Hepatocyte (in vitro differentiated cells): ENCODE data around the gene STON1. TPM values are rescaled to one million over a fixed set of nuclear protein-coding genes. Genes with fewer than 3 reads are reported as not detected.
A peak's percentile ranks its signal among the peaks of the same experiment; 100 is the strongest.

Experiments used
- DNase-seq: peaks from one replicate; pipeline ENCODE4 v3.0.0-alpha.2; 2016; ENCODE audit warnings: low spot score
- H2AFZ ChIP-seq: fragments of 200-600 bp; sonication (generic); 2 replicates; pipeline ENCODE4 v1.6.0; 2016; ENCODE audit warnings: antibody characterized with exemption, mild to moderate bottlenecking
- H3K27ac ChIP-seq: fragments of 200-600 bp; sonication (generic); 2 replicates; pipeline ENCODE4 v1.5.1; 2016; ENCODE audit warnings: mild to moderate bottlenecking
- H3K27me3 ChIP-seq: fragments of 200-600 bp; sonication (generic); 2 replicates; pipeline ENCODE4 v1.6.1; 2016
- H3K36me3 ChIP-seq: fragments of 200-600 bp; sonication (generic); replicated peaks from 2 replicates; pipeline ENCODE4 v1.5.1; 2016; ENCODE audit warnings: low read depth; ENCODE audit not compliant: insufficient read depth
- H3K4me1 ChIP-seq: fragments of 200-600 bp; sonication (generic); 2 replicates; pipeline ENCODE4 v1.5.1; 2016; ENCODE audit warnings: mild to moderate bottlenecking, moderate library complexity; ENCODE audit not compliant: insufficient read depth
- H3K4me2 ChIP-seq: fragments of 200-600 bp; sonication (generic); 2 replicates; pipeline ENCODE4 v1.6.0; 2016
- H3K4me3 ChIP-seq: fragments of 200-600 bp; sonication (generic); 2 replicates; pipeline ENCODE4 v1.5.1; 2016; ENCODE audit warnings: mild to moderate bottlenecking
- H3K79me2 ChIP-seq: fragments of 200-600 bp; sonication (generic); 2 replicates; pipeline ENCODE4 v1.6.0; 2017; ENCODE audit warnings: mild to moderate bottlenecking
- H3K9me2 ChIP-seq: fragments of 200-600 bp; sonication (generic); replicated peaks from 2 replicates; pipeline ENCODE4 v1.6.0; 2017; ENCODE audit warnings: mild to moderate bottlenecking; ENCODE audit not compliant: insufficient read depth
- H3K9me3 ChIP-seq: fragments of 200-600 bp; sonication (generic); 2 replicates; pipeline ENCODE4 v1.5.1; 2016; ENCODE audit warnings: low read depth, mild to moderate bottlenecking
- H4K20me1 ChIP-seq: fragments of 200-600 bp; sonication (generic); 2 replicates; pipeline ENCODE4 v1.6.0; 2016; ENCODE audit warnings: mild to moderate bottlenecking; ENCODE audit not compliant: insufficient read depth, poor library complexity, severe bottlenecking
- EZH2 ChIP-seq: fragments of 200-600 bp; sonication (generic); IDR thresholded peaks from 2 replicates; pipeline ENCODE4 v1.6.1; 2016; ENCODE audit warnings: antibody characterized with exemption, mild to moderate bottlenecking, borderline replicate concordance
- EZH2phosphoT487 ChIP-seq: fragments of 200-600 bp; sonication (generic); IDR thresholded peaks from one replicate; pipeline ENCODE4 v1.6.1; 2018; ENCODE audit warnings: antibody characterized with exemption, mild to moderate bottlenecking, low read depth, moderate library complexity; ENCODE audit not compliant: unreplicated experiment, severe bottlenecking
- WGBS: methylation state at CpG from one replicate; pipeline ENCODE4 v1.1.6; 2016; ENCODE audit warnings: low lambda C conversion rate; ENCODE audit errors: missing lambda C conversion rate; 5-methylcytosine and 5-hydroxymethylcytosine counted together
- polyA plus RNA-seq: library from polyadenylated mRNA; unstranded; fragments of >200 nt; fragmentation: Nextera tagmentation; extraction: Ambion mirVana; gene quantifications from 2 replicates; pipeline ENCODE4 v1.2.1, GENCODE V29; 2016
- total RNA-seq: library from RNA; depleted of rRNA; stranded (reverse); fragments of >200 nt; gene quantifications from 2 replicates; pipeline ENCODE4 v1.2.3, GENCODE V29; 2014
- TF ChIP-seq, protein P1 (sequence below): fragments of 200-600 bp; sonication (generic); IDR thresholded peaks from 2 replicates; pipeline ENCODE4 v1.5.1; 2016; ENCODE audit warnings: antibody characterized with exemption, mild to moderate bottlenecking; ENCODE audit not compliant: poor library complexity

STON1 gene
- total and polyA plus RNA-seq, 2 experiments from 2014 or later: 12.2 to 22.0 TPM

DNA sequence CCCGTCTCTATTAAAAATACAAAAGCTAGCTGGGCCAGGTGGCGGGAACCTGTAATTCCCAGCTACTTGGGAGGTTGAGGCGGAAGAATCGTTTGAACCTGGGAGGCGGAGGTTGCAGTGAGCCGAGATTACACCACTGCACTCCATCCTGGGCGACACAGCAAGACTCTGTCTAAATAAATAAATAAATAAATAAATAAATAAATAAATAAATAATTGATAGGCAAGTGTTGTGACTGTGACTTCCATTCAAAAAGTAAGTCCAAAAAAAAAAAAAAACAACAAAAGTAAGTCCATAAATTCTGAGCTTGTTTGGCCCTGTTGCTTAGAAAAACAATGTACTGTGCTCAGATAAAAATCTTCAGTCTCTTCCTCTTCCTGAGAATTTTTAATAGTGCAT is 2.2 kb downstream of the STON1 start:
- no peaks in the 10 kb centered on the region for H3K9me3 ChIP-seq
- H3K4me2 ChIP-seq: peak overlapping the region; percentile 91
- no peaks in the 10 kb centered on the region for H3K27me3 ChIP-seq
- H3K9me2 ChIP-seq: no peaks in the 10 kb centered on the region
- H3K4me1 ChIP-seq: peaks cover 16% of the 10 kb centered on the region
- TF ChIP-seq, protein P1, sequence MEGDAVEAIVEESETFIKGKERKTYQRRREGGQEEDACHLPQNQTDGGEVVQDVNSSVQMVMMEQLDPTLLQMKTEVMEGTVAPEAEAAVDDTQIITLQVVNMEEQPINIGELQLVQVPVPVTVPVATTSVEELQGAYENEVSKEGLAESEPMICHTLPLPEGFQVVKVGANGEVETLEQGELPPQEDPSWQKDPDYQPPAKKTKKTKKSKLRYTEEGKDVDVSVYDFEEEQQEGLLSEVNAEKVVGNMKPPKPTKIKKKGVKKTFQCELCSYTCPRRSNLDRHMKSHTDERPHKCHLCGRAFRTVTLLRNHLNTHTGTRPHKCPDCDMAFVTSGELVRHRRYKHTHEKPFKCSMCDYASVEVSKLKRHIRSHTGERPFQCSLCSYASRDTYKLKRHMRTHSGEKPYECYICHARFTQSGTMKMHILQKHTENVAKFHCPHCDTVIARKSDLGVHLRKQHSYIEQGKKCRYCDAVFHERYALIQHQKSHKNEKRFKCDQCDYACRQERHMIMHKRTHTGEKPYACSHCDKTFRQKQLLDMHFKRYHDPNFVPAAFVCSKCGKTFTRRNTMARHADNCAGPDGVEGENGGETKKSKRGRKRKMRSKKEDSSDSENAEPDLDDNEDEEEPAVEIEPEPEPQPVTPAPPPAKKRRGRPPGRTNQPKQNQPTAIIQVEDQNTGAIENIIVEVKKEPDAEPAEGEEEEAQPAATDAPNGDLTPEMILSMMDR: no peak
- no peak for TF ChIP-seq EZH2phosphoT487
- WGBS: 92% methylated on average over 7 of the region's 7 CpGs
- H3K79me2 ChIP-seq: peaks cover 35% of the 10 kb centered on the region
- H4K20me1 ChIP-seq: no peaks in the 10 kb centered on the region
- no peak for DNase-seq
- no peak overlapping the region for H2AFZ ChIP-seq
- no peaks in the 10 kb centered on the region for H3K36me3 ChIP-seq
- H3K4me3 ChIP-seq: no peak overlapping the region
- no peak overlapping the region for H3K27ac ChIP-seq

DNA sequence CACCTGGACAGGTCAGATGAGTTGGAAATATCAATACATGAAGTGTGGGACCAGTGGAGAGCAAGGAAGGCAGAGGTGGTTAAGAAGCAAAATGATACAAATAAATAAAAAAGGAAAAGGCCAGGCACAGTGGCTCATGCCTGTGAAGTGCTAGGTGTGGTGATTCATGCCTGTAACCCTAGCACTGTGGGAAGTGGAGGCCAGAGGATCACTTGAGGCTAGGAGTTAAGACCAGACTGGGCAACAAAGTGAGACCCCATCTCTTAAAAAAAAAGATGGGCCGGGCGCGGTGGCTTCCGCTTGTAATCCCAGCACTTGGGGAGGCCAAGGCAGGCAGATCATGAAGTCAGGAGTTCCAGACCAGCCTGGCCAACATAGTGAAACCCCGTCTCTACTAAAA is 2.9 kb downstream of the STON1 start:
- H3K4me3 ChIP-seq: no peak overlapping the region
- H3K79me2 ChIP-seq: peaks cover 35% of the 10 kb centered on the region
- peaks cover 10% of the 10 kb centered on the region for H3K4me1 ChIP-seq
- DNase-seq: no peak
- TF ChIP-seq EZH2phosphoT487: no peak
- no peak overlapping the region for H2AFZ ChIP-seq
- H3K27me3 ChIP-seq: no peaks in the 10 kb centered on the region
- H3K9me2 ChIP-seq: no peaks in the 10 kb centered on the region
- H3K9me3 ChIP-seq: no peaks in the 10 kb centered on the region
- WGBS: 95% methylated on average over 5 of the region's 5 CpGs
- H3K27ac ChIP-seq: no peak overlapping the region
- no peaks in the 10 kb centered on the region for H4K20me1 ChIP-seq
- peak overlapping the region; percentile 91 for H3K4me2 ChIP-seq
- no peaks in the 10 kb centered on the region for H3K36me3 ChIP-seq

DNA sequence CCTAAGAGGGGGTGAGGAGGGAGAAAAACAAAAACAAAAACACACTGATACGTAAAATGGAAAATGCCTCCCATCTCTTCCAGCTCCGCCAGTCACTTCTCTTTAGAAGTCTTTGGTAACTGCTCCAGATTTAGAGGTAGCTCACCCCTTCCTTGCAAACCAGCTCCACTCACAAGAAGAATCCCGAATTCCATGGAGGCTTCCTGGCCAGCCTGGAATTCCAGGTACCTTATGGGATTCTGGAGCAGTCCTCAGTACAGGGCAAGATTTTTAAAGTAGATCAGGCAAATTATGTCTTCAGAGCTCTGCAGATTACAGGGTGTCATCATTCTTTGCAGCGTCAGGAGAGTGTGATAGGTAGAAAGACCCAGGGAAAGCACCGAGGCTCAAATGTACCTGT is 4.8 kb downstream of the STON1 start:
- DNase-seq: no peak
- Histone ChIP-seq H3K4me1 (peaks cover under 1% of the 10 kb centered on the region), H3K79me2 (peaks cover 44% of the 10 kb centered on the region), H2AFZ (no peak overlapping the region), H3K27ac (no peak overlapping the region), H3K27me3 (no peaks in the 10 kb centered on the region), H3K4me2 (no peak overlapping the region), H4K20me1 (no peaks in the 10 kb centered on the region), H3K4me3 (no peak overlapping the region), H3K9me3 (no peaks in the 10 kb centered on the region), H3K36me3 (no peaks in the 10 kb centered on the region), H3K9me2 (no peaks in the 10 kb centered on the region)
- 89% methylated on average over 5 of the region's 5 CpGs for WGBS
- TF ChIP-seq EZH2phosphoT487 (no peak), EZH2 (no peak)
- TF ChIP-seq, protein P1: no peak

GRCh38 chr2:48540237-48540935 is 10.4 kb downstream of the STON1 start:
- no peak overlapping the region for H3K4me2 ChIP-seq
- TF ChIP-seq EZH2phosphoT487: no peak
- TF ChIP-seq EZH2: no peak
- TF ChIP-seq, protein P1: no peak
- no peaks in the 10 kb centered on the region for H3K4me1 ChIP-seq
- DNase-seq: no peak
- H3K9me2 ChIP-seq: no peaks in the 10 kb centered on the region
- 85% methylated on average over 7 of the region's 7 CpGs for WGBS
- H3K9me3 ChIP-seq: no peaks in the 10 kb centered on the region
- no peak overlapping the region for H3K27ac ChIP-seq
- no peaks in the 10 kb centered on the region for H4K20me1 ChIP-seq
- peaks cover 24% of the 10 kb centered on the region for H3K79me2 ChIP-seq
- no peaks in the 10 kb centered on the region for H3K27me3 ChIP-seq
- H3K36me3 ChIP-seq: no peaks in the 10 kb centered on the region
- H2AFZ ChIP-seq: no peak overlapping the region
- no peak overlapping the region for H3K4me3 ChIP-seq
